T-helper 2 cell (primary cell): Measurements from ENCODE around the gene NBEA.
"Not testable (repeated sequence)": the region's sequence is repeated elsewhere in the genome, so short reads cannot be mapped to it uniquely, and the experiment has no call there.

Experiments used
- DNase-seq, 5 experiments: peaks; one replicate each; pipeline versions ENCODE4 v3.0.0 to v3.0.0-alpha.2; 2012 to 2022

Gene NBEA

DNA sequence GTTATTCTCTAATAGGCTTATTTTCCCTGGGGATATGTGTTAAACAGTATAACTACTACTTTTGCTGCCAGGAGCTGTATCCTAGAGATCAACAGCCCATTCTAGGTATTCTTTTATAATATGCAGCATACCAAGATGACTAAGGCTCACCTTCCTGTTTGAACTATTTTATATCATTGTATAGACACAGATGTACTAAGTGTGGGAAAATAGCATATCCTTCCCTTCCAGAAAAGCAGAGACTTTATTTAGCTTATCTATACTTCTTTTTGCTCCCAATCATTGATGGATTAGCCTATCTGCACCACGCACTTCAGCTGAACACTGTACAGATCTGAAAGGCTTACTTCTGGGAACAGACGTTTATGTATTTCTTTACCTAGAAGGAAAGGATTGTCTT, 451.8 kb downstream of the NBEA start:
- DNase-seq, result no peak

- not testable (repeated sequence) for DNase-seq
These were observed 466.2 kb downstream of the NBEA start for GRCh38 chr13:35408285-35408684.

DNA sequence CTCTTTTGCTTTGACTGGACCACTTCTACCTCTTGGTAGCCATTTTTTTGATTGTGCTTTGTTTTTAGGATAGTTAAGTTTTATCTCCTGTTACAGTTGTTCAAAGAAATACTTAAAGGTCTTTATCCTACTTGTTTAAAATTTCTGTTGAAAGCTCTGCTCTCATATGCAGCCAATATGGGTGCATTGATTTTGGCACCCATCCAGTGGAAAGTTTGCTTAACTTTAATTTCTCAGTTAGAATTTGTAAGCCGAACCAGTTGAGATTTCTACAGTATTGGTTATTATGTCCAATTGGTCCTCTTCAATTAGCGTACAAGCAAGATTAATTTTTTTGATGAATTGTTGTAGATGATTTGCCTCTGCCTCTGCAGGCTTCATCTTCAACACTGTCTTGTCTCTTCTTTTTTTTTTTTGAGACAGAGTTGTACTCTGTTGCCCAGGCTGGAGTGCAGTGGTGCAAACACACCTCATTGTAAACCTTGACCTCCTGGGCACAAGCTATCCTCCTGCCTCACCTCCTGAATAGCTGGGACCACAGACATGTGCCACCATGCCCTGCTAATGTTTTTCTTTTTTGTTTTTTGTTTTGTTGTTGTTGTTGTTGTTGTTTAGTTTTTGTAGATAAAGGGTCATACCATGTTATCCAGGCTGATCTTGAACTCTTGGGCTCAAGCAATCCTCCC, 469.1 kb downstream of the NBEA start:
- no peak for DNase-seq

- no peak for DNase-seq
These were observed 506.4 kb downstream of the NBEA start for GRCh38 chr13:35448465-35448864.

GRCh38 chr13:35449821-35450220, 507.8 kb downstream of the NBEA start:
- no peak for DNase-seq

GRCh38 chr13:35455022-35455421, 513.0 kb downstream of the NBEA start:
- DNase-seq, result no peak

DNA sequence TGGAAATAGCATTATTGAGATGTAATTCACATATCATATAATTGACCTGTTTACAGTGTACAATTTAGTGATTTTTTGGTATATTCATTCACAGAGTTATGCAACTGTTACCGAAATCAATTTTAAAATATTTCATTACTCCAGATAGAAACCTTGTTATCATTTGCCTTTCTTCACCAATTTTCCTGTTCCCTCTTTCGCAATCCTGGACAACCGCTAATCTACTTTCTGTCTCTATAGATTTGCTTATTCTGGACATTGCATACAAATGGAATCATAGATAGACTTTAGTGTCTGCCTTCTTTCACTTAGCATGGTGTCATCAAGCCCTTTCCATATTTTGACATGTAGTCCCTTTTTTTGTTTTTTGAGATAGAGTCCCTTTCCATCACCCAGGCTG, 515.2 kb downstream of the NBEA start:
- no peak for DNase-seq

GRCh38 chr13:35460061-35460460, 518.0 kb downstream of the NBEA start:
- no peak for DNase-seq

DNA sequence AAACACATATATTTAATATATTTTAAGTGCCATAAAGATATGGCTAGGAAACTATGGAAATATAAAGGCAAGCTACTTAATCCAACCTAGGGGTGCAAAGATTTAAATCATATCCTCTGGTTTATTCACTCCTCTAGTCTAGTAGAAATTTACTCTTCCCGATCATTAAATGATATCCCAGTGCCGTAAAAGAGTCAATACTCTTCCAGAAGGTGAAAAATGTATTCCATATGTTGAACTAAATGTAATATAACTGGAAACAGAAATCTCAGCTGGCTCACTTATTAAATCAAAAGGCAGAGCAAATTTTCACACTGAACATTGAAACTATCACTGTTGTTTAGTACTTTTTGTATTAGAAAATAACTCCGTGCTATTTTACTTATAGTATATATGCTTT, 523.3 kb downstream of the NBEA start:
- DNase-seq, result no peak

- DNase-seq, result no peak
These were observed 526.1 kb downstream of the NBEA start for GRCh38 chr13:35468195-35468594.

DNA sequence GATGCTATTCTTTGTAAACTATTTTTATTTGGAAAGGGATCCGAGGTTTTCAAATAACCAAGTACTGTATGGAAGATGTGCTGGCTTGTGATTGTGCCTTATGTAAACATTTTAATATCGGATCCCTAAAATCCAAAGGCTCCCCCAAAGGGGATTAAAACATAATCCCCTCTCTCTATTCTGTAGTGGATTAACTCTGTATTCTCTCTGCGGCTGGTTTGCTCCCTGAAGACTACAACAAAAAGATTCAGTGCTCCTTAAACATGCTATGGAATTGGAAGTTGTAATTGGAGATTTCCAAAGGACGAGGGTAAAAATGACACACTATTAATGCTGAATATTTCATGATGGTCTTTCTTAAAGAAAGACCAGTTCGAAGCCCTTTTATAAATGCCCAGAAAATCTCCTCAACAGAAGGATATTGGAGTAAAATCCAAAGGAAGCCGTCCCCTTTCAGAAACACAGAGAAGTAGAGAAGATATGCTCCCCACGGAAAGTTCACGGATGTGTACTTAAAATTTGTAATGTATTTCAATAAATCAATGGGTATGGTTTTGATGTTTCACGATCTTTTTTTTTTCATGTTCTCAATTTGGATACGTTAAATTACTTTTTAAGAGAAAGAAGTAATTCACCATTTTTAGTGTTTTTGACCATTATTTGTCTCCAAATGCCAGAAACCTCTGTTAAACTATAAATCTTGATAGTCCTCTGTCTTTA, 527.9 kb downstream of the NBEA start:
- no peak for DNase-seq

DNA sequence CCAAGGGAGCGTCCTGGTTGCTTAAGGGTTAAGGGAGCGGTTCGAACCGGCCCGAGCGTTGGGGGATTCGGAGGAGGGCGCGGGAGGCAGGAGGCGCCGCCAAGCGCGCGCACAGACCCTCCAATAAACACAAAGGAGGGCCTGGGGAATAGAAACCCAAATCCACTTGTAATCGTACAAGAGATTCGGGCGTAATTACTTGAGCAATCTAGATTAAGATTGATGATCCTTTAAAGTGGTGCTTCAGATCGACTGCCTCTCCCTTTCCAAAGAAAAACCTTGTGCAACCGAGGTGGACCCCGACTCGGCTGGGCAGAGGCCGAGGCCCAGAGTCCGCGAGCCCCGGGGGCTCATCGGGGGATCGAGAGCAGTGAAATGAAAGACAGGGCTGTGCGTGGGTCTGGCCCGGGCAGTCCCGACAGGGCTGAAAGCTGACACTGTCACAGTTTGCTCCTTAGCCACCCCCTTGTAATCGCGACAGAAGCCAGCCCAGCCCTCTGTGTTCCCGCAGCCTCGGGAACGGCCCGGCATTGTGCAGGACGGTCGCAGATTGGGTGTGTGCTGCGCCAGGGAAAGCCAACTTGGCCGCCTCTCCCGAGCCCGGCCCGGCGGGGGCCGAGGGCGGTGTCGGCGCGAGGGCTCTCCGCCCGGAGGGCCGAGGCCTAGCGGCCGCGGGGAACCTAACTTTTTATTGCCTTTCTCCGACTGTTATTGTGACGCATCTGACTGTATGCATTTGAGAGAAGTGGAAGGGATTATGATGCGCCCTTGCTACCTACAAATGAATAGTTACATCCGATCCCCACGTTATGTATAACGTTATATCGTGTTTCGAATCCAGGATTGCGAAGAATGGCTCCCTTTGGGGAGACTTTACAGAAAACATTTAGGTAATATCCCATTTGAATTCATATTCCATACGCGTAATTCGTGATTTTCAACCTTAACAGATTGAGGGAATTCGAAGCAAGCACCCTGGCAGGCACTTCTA, 528.9 kb downstream of the NBEA start:
- DNase-seq, result peak in 1 of 5 experiments; percentile 0

- DNase-seq, result peak in 1 of 5 experiments; percentile 0
These were observed 529.7 kb downstream of the NBEA start for GRCh38 chr13:35471706-35472322.

GRCh38 chr13:35472323-35472881, 530.3 kb downstream of the NBEA start:
- DNase-seq, result peak in 1 of 5 experiments; percentile 36

- no peak for DNase-seq
These were observed 531.2 kb downstream of the NBEA start for GRCh38 chr13:35473206-35473775.

- DNase-seq, result no peak
These were observed 531.7 kb downstream of the NBEA start for GRCh38 chr13:35473802-35474201.

GRCh38 chr13:35474496-35475211, 532.6 kb downstream of the NBEA start:
- DNase-seq, result no peak

DNA sequence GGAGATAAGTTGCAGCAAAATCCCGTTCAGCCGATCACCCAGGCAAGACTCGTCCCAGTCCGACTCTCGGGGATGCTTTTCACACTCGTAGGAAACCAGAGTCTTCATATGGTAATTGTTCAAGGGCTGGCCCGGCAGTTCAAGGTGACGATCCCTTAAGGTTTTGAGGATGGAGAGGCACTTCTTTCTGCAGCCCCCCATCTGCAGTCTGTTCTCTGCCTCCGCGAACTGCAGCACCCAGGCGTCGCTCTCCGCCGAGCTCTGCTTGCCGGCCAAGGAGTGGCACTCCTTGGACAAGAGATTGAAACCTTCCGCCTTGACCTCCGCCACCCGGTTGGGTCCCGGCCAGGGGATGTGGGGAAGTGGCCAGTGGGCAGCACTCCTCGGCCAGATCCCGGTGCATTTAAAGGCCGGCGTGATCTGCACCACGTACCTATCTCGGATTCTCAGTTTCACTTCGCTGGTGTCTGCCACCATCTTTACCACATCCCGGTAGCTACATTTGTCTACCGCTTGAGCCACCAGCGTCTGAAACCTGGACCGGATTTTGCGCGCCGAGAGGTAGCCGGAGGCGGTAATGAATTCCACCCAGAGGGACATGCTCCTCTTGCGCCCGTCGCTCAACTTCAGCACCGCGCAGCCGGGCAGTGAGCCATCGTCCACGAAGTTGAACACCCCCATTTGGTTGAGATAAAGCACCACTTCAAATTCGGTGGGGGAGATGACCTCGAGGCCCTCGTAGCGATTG, 533.3 kb downstream of the NBEA start:
- peak in 1 of 5 experiments; percentile 49 for DNase-seq

DNA sequence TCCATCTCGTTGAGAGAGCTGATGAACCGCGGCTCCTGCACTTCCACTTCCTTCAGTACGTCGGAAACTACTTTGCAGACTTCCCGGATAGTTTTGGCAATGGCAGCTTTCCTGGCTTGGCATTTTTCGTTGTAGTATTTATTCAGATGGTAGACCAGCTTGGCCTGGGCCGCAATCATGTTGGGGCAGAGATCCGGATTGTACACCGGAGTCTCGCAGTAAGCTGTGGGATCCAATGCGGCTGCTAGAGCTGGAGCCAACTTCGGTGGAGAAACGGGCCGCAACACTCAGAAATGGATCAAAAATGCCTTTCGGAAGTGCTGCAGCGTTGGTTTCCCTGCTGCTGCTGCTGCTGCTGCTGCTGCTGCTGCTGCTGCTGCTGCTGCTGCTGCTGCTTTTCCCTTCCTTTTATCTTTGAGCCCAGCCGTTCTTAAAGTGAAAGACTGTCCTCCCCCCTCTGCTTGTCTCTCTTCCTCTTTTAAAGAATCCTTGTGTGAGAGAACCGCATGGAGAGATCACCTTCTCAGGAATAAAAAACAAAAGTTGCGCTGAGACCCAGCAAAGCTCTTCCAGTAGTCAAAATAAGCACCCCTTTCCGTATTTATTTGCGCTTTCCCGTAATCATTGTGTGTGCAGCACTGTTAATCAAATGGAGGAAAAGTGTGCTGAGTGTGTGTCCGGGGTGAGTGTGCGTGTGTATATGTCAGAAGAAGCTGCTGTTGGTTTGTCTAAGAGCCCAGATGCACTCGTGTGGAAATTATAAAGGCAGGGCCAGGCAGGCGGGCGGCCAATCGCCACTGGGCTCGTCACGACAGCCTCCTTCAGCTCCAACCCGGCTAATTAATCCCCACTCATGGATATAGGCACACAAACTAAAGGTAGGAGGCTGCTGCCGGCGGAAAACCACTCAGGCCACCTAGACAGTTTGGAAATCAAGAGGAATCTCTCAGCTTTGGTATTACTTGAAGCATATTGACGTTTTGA, 534.2 kb downstream of the NBEA start, which contains the start of gene MAB21L1:
Gene MAB21L1, minus strand, starts transcription at position 730 of the 984 bp plus-strand sequence. Its CDS starts 551 bp downstream, at position 179.
- DNase-seq, result peak in 1 of 5 experiments; percentile 23
